Pons (tissue), 1 donor: ENCODE measurements around the gene MOSPD3.

Experiments used
- DNase-seq: peaks from one replicate; pipeline ENCODE4 v3.0.0-alpha.2; 2016; ENCODE audit warnings: low spot score

Gene MOSPD3

GRCh38 chr7:100575746-100576383, 36.5 kb upstream of the MOSPD3 start:
- no peak for DNase-seq

GRCh38 chr7:100576384-100576993, 35.9 kb upstream of the MOSPD3 start:
- no peak for DNase-seq

GRCh38 chr7:100577103-100577502, 35.2 kb upstream of the MOSPD3 start:
- DNase-seq, result no peak

GRCh38 chr7:100577507-100577906, 34.8 kb upstream of the MOSPD3 start:
- DNase-seq, result no peak

- DNase-seq, result no peak
Measured at GRCh38 chr7:100578246-100579183, 33.8 kb upstream of the MOSPD3 start.

- DNase-seq, result no peak
Measured at GRCh38 chr7:100580466-100581283, 31.7 kb upstream of the MOSPD3 start.

GRCh38 chr7:100582041-100582579, 30.2 kb upstream of the MOSPD3 start:
- no peak for DNase-seq

GRCh38 chr7:100582650-100583049, 29.7 kb upstream of the MOSPD3 start:
- no peak for DNase-seq

GRCh38 chr7:100583132-100584053, 28.9 kb upstream of the MOSPD3 start:
- DNase-seq, result peak; percentile 67

- DNase-seq, result no peak
Measured at GRCh38 chr7:100584054-100584682, 28.2 kb upstream of the MOSPD3 start.

GRCh38 chr7:100584683-100585510, 27.4 kb upstream of the MOSPD3 start:
- peak; percentile 24 for DNase-seq

- no peak for DNase-seq
Measured at GRCh38 chr7:100585511-100586265, 26.7 kb upstream of the MOSPD3 start, which contains the start of gene LRCH4. Gene LRCH4, minus strand, starts transcription at chr7:100586129. Its CDS starts 29 bp downstream, at chr7:100586100.

- peak; percentile 100 for DNase-seq
Measured at GRCh38 chr7:100586266-100587025, 25.9 kb upstream of the MOSPD3 start, which contains the start of gene FBXO24. Gene FBXO24, plus strand, starts transcription at chr7:100586328. Its CDS starts 298 bp downstream, at chr7:100586626.

GRCh38 chr7:100588438-100588837, 23.9 kb upstream of the MOSPD3 start:
- no peak for DNase-seq

- no peak for DNase-seq
Measured at GRCh38 chr7:100589341-100589947, 22.9 kb upstream of the MOSPD3 start.

- DNase-seq, result no peak
Measured at GRCh38 chr7:100590077-100590737, 22.1 kb upstream of the MOSPD3 start.
